GM18951 (cell line): ENCODE measurements around the gene GNB2.

Experiments
- POLR2A ChIP-seq: IDR thresholded peaks from 4 replicates; pipeline ENCODE4 v1.6.1; 2011; ENCODE audit warnings: mild to moderate bottlenecking; ENCODE audit not compliant: insufficient read length, insufficient read depth; ENCODE audit errors: extremely low read depth
- in situ Hi-C: fragments of 300-500 bp; cut with MboI; formaldehyde crosslinking; loops from one replicate; pipeline ENCODE4 v1.12.0; 2022; ENCODE audit warnings: low sequenced_read_pairs, mixed read lengths, inconsistent platforms; ENCODE audit not compliant: unreplicated experiment

Gene GNB2

DNA sequence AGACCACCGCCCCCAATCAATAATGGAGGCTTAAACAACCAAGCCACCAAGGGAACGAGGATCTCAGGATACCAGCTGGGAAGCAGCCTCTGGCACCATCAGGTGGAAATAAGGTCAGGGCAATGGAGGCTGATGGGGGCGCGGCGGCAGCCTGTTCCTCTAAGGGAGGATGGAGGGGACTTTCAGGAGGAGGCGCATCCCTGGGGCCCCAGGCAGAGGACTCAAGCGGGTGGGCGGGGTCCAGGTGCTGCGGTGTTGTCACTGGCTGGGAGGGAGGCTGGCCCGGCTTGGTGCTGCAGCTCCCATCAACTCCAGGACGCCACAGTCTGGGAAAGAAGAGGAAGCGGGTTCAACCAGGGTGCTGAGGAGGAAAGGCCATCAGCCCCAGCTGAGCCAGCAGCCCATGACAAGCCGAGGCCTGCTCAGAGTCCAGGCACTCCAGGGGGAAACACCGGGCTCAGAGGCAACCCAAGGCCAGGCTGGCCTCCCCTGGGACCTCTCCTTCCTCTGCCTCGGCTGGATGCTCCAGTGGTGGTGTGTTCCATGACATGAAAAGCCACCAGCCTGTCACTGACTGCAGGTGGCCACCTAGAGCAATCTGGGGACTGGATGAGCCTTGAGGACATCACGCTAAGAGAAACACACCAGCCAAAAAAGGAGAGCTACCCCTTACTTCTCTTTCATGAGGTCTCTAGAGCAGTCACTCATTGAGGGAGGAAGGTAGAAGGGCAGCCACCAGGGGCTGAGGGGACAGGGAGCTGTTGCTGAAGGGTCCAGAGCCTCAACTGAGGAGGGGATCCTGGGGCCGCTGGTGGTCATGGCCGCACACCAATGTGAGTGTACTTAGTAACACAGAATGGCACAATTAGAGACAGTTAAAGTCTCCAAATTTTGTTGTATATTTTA, 15.9 kb downstream of the GNB2 start:
- in situ Hi-C loops, result no loop called here
- no peak for TF ChIP-seq POLR2A

DNA sequence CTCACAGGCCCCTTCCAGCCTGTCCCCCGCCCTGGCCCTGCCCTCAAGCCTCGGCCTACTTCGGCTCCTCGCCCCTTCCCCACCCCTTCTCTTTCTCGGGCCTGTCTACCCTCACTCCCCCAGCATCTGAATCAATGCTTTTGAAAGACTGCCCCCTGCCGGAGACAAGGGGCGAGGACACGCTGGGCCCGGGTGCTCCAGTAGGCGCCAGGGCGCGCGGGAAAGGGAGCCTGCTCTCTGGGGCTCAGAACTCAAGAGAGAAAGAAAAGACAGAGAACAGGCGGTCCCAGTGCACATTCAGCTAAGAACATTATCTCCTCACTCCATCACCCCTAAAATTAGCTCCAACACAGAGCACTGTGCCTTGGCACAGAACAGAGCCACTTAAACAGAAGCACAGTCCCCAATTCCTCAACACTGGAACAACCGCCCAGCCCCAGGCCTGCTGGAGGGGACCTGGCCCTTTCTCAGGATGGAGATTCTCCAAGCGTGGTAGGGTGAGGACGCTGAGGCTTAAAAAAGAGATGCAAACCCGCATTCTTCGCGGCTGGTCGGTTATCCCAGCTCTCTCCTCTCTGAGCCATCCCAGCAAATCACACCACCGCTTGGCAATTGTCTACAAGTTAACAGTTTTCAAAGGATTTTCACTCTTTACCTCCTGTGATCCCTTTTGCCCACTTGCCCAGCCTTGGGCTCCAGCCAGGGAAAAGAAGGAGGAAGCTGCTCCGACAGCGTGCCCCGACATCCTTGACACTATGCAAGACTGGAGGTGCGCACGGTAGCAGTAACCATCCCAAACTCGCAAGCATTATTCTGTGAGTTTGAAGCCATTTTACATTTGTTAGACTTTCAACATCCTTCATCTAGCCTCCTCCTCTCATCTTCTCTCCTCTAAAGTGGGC, 18.4 kb downstream of the GNB2 start:
- in situ Hi-C loops, result no loop called here
- TF ChIP-seq POLR2A, result no peak

DNA sequence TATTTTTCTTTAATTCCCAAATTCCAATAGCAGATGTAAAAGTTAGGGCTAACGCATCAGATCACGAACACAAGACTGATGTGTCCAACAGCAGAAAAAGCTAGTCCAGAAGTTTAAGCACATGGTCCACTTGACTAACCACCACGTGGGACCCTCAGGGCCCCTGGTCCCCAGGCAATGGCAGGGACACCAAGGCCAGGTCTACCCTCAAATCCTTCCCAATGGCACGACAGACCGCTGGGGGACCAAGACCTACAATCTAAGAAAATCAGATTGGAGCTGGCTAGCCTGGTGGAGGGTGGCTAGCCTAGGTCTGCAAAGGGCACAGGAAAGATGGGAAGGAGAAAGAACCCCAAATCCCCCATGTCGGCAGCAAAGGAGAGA, 19.0 kb downstream of the GNB2 start:
- TF ChIP-seq POLR2A, result no peak
- in situ Hi-C loops, result no loop called here

DNA sequence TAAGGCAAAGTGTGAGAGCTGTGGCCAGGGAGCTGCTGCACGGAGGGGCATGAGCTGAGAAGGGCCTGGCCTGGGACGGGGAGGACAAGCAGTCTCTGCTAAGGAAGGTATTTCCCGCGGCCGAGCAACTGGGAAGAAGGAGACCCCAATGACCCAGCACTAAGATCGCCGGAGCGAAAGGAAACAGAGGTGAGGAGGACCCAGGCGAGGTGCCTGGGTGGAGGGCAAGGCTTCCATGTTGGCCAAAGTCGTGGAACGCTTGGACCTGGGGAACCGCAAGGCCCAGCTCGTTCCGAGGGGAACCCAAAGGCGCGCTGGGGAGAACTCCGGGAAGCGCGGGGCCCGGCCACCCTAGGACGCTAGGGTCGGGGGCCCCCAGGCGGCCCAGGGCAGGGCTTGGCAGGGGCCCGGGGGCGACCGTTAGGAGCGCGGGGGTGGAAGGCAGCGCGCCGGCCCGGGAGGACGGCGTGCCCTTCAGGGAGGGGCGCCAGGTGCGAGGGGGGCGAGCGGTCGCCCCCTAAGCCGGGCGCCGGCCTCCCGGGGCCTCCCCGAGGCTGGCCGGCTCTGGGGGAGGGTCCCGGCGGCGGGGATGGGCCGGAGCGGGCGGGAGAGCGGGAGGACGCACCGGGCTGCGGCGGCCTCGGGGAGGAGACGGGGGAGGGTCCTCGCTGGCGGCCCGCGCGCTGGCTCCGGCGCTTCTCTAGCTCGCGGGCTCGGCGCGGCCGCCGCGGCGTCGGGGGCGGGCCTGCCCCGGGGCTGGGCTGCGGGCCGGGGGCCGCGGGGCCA, 20.0 kb downstream of the GNB2 start:
- in situ Hi-C loops, result no loop called here
- no peak for TF ChIP-seq POLR2A

DNA sequence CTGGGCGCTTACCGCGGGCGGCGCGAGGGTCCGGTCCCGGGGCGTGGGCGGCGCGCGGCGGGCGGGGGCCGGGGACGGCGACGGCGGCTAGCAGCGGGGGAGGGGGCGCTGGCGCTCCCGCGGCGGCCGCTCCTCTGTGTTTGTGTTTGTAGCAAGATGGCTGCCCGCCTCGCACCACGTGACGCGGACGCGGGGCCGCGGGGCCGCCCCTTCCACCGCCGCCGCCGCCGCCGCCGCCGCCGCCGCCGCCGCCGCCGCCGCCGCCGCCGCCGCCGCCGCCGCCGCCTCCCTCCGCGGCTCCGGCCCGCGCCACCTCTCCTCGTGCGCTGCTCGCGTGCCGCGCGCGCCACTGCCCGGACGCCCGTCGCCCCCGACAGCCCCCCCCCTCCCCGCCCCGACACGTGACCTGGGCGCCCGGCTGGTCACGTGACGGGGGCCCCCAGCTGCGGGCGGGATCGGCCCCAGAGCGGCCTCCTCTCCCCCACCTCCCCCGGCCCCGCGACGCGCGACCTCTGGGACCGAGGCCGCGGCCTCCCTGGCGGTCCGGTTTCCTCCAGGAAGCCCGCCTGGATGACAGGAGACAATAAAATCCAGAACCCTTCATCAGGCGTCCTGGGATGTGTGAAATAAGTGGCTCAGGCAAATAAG, 20.7 kb downstream of the GNB2 start, which contains the start of gene GIGYF1:
Gene GIGYF1 (minus strand): TSS at position 153 of the 648 bp plus-strand sequence. CDS start 6,012 bp downstream, outside the sequence.
- in situ Hi-C loops, result no loop called here
- TF ChIP-seq POLR2A, result no peak

DNA sequence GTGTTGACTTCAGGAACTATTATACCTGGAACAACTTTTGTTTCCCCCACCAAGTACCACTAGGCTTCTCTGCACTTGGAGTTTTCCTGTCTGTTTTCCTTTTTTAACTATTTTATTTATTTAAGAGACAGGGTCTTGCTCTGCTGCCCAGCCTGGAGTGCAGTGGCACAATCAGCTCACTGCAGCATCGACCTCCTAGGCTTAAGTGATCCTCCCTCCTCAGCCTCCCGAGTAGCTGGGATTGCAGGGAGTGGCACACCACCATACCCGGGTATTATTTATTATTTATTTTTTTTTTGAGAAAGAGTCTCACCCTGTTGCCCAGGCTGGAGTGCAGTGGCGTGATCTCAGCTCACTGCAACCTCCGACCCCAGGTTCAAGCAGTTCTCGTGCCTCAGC, 22.6 kb downstream of the GNB2 start:
- no peak for TF ChIP-seq POLR2A
- in situ Hi-C loops, result no loop called here

DNA sequence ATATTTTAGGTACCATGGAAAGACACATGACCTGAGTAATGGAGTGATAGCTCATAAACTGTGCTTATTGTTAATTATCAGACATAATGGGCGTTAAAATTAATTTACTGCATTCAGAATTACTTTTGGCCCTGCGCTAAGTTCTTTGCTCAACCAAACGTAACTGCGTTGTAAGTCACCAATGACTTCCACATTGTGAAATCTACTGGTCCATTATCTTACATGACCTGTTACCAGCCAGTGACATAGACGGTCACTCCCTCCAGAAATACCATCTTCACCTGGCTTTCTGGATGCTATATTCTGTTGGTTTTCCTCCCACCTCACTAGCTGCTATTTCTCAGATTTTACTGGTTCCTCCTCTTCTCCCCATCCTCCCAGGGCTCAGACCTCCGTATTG, 25.5 kb downstream of the GNB2 start:
- no peak for TF ChIP-seq POLR2A
- in situ Hi-C loops, result no loop called here

DNA sequence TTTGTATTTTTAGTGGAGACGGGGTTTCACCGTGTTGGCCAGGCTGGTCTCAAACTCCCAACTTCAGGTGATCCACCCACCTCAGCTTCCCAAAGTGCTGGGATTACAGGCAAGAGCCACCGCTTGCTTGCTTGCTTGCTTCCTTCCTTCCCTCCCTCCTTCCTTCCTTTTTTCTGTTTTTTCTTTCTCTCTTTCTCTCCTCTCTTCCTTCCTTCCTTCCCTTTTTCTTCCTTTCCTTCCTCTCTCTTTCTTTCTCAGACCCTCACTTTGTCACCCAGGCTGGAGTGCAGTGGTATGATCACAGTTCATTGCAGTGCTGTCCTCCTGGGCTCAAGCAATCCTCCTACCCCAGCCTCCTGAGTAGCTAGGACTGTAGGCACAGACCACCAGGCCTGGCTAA, 27.5 kb downstream of the GNB2 start:
- in situ Hi-C loops, result loop anchor here (10.0 kb wide), 1 partner anchor 154 kb away; the partner anchor contains the start of gene SLC12A9

DNA sequence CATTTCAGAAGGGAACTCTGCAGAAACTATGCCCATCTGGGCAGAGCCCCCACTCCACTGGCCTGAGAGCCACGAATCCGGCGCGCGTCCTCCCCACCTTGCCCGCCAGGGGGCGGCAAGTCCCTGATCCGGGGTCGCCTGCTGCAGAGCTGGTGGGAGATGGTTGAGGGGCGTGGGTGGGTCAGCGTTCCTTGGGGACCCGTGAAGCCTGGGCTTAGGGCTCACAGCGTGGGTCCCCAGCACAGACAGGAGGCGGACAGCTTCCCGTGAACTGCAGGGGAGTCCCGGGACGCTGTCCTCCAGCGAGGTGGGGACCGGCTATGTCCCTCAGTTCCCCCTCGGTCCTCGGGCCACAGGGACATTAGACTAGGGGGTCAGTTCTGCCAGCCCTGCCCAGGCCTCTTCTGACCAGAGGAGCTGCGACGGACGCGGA, 31.8 kb downstream of the GNB2 start:
- in situ Hi-C loops, result loop anchor here (10.0 kb wide), 1 partner anchor 149 kb away; the partner anchor contains the start of gene SLC12A9
- TF ChIP-seq POLR2A, result no peak

DNA sequence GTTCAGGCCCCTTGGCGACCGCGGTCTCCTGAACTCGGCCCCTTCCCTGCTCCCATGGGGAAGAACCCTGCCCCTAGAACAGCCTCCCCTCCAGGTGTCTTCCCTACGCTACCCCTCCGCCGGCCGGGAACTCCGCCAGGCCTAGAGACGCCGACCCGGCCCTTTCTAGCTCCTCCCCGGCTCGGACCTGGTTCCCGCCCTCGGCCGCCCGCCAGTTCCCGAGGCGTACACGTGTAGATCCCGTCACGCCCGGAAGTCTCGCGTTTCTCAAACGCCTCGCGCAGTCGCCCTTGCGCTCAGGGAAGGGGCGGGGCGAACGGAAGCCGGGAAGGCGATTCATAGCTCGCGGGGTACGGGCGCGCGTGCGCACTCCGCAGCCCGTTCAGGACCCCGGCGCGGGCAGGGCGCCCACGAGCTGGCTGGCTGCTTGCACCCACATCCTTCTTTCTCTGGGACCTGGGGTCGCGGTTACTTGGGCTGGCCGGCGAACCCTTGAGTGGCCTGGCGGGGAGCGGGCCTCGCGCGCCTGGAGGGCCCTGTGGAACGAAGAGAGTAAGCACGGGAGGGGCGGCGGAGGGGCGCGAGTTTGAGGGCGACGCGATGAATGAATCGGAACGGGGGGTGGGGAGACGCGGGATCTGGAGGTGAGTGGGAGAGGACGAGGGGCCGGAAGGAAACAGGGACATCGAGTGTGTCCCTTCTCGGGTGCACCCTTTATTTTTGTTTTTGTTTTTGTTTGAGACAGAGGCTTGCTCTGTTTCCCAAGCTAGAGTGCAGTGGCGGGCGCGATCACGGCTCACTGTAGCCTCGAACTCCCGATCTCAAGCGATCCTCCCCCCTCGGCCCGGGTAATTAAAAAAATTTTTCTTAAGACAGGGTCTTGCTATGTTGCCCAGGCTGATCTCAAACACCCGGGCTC, 32.5 kb downstream of the GNB2 start, which contains the start of gene POP7:
Gene POP7 (plus strand): TSS at position 369 of the 919 bp plus-strand sequence. CDS start 710 bp downstream, outside the sequence.
- TF ChIP-seq POLR2A, result peak; percentile 86
- in situ Hi-C loops, result loop anchor here (10.0 kb wide), 1 partner anchor 149 kb away; the partner anchor contains the start of gene SLC12A9

DNA sequence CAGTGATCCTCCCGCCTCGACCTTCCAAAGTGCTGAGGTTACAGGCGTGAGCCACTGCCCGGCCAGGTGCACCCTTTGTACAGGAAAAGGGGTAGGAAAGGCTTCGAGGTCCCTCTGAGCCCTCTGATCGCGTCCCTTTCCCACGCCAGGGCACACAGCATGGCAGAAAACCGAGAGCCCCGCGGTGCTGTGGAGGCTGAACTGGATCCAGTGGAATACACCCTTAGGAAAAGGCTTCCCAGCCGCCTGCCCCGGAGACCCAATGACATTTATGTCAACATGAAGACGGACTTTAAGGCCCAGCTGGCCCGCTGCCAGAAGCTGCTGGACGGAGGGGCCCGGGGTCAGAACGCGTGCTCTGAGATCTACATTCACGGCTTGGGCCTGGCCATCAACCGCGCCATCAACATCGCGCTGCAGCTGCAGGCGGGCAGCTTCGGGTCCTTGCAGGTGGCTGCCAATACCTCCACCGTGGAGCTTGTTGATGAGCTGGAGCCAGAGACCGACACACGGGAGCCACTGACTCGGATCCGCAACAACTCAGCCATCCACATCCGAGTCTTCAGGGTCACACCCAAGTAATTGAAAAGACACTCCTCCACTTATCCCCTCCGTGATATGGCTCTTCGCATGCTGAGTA, 33.3 kb downstream of the GNB2 start:
- TF ChIP-seq POLR2A, result no peak
- in situ Hi-C loops, result loop anchor here (10.0 kb wide), 1 partner anchor 148 kb away; the partner anchor contains the start of gene SLC12A9
